Right cardiac atrium (tissue), 5 donors: ENCODE measurements around the gene TBC1D24. TPM values are rescaled to one million over a fixed set of nuclear protein-coding genes. Genes with fewer than 3 reads are reported as not detected.

Source experiments
- ATAC-seq, 2 donors: fragments of 200-7000 bp; cut with Tn5 transposase; one replicate each; pipeline versions ENCODE4 v1.8.0 to v1.9.1; 2020; ENCODE audit warnings: moderate library complexity in 2 of 2, mild to moderate bottlenecking in 1 of 2
- DNase-seq, 3 donors: peaks; one replicate each; pipeline ENCODE4 v3.0.0-alpha.2; 2020
- H3K27ac ChIP-seq: one replicate; pipeline ENCODE4 v1.5.1; 2013; ENCODE audit warnings: mild to moderate bottlenecking, low read length, control low read depth, moderate library complexity
- H3K27me3 ChIP-seq: one replicate; pipeline ENCODE4 v1.6.1; 2013; ENCODE audit not compliant: control insufficient read depth, insufficient read depth
- H3K4me1 ChIP-seq: one replicate; pipeline ENCODE4 v1.6.1; 2013; ENCODE audit warnings: low read length; ENCODE audit not compliant: control insufficient read depth, insufficient read depth
- H3K4me3 ChIP-seq: one replicate; pipeline ENCODE4 v1.5.1; 2013; ENCODE audit warnings: low read length, control low read depth
- H3K9me3 ChIP-seq: one replicate; pipeline ENCODE4 v1.6.1; 2013; ENCODE audit warnings: low read length; ENCODE audit not compliant: control insufficient read depth
- WGBS: extraction: QIAGEN DNeasy Blood & Tissue Kit; methylation state at CpG from one replicate; pipeline ENCODE4 v1.1.7; 2013; 5-methylcytosine and 5-hydroxymethylcytosine counted together
- intact Hi-C, 4 donors: fragments of 100-400 bp; cut with DNase I; formaldehyde crosslinking; loops; one replicate each; pipeline versions ENCODE4 v1.11.0 to v1.14.0; 2022 to 2023
- polyA plus RNA-seq: library from polyadenylated mRNA; stranded (reverse); fragments of 200-250 nt; gene quantifications from one replicate; pipeline ENCODE4 v1.2.3, GENCODE V29; 2013
- total RNA-seq, 4 donors: library from RNA; stranded (reverse); fragmentation: NEBNext Ultra II Directional; extraction: Animal tissue kit (Norgen Biotek cat#: 25700); gene quantifications; one replicate each; pipeline ENCODE4 v1.2.1, GENCODE V29; 2021
- donor health status: healthy with polysubstance abuse.
- donor health status: DM: no; HTN: yes; CAD: no.
- donor health status: DM: no; HTN: no; CAD: no.
- donor health status: DM: no; HTN: yes; CAD: no; lungs with severe emphysema.
- donor health status: DM: yes; HTN: yes; CAD: no.

Gene TBC1D24
- total and polyA plus RNA-seq, 5 donors: 5.7 to 15.5 (median 12.8) TPM

- DNase-seq: peak in 2 of 3 donors; percentile 41 to 73
- ATAC-seq: no peak
- no peaks in the 10 kb centered on the region for H3K27me3 ChIP-seq
- H3K27ac ChIP-seq: peak overlapping the region; percentile 92
- WGBS: under 1% methylated on average over 63 of the region's 63 CpGs
- intact Hi-C loops: loop anchor here in 1 of 4 donors (5.0 kb wide), 1 partner anchor 292 kb away; the partner anchor contains the start of gene E4F1
- no peaks in the 10 kb centered on the region for H3K9me3 ChIP-seq
- peak overlapping the region; percentile 97 for H3K4me3 ChIP-seq
- H3K4me1 ChIP-seq: peaks cover 22% of the 10 kb centered on the region
These were observed 39.6 kb downstream of the TBC1D24 start for GRCh38 chr16:2514333-2515179.

GRCh38 chr16:2515180-2515851 lies 40.4 kb downstream of the TBC1D24 start:
- Histone ChIP-seq H3K27me3 (no peaks in the 10 kb centered on the region), H3K27ac (peak overlapping the region; percentile 62), H3K9me3 (no peaks in the 10 kb centered on the region), H3K4me3 (peak overlapping the region; percentile 97), H3K4me1 (peaks cover 22% of the 10 kb centered on the region)
- WGBS: 27% methylated on average over 14 of the region's 14 CpGs
- DNase-seq (peak; percentile 22 to 61 (median 53)), ATAC-seq (no peak)
- intact Hi-C loops: loop anchor here in 1 of 4 donors (5.0 kb wide), 1 partner anchor 293 kb away; the partner anchor contains the start of gene E4F1

- ATAC-seq: no peak
- 53% methylated on average over 11 of the region's 11 CpGs for WGBS
- Histone ChIP-seq H3K9me3 (no peaks in the 10 kb centered on the region), H3K4me1 (peaks cover 22% of the 10 kb centered on the region), H3K4me3 (no peak overlapping the region), H3K27ac (peak overlapping the region; percentile 21), H3K27me3 (no peaks in the 10 kb centered on the region)
- intact Hi-C loops: loop anchor here in 1 of 4 donors (5.0 kb wide), 1 partner anchor 294 kb away; the partner anchor contains the start of gene E4F1
- peak in 2 of 3 donors; percentile 63 to 72 for DNase-seq
These were observed 41.7 kb downstream of the TBC1D24 start for GRCh38 chr16:2516391-2517240.

- no peaks in the 10 kb centered on the region for H3K9me3 ChIP-seq
- H3K4me1 ChIP-seq: peaks cover 22% of the 10 kb centered on the region
- intact Hi-C loops: loop anchor here in 1 of 4 donors (5.0 kb wide), 1 partner anchor 296 kb away; the partner anchor contains the start of gene E4F1
- H3K27ac ChIP-seq: peak overlapping the region; percentile 9
- ATAC-seq: no peak
- no peak overlapping the region for H3K4me3 ChIP-seq
- WGBS: 67% methylated on average over 12 of the region's 12 CpGs
- DNase-seq: peak in 1 of 3 donors; percentile 54
- no peaks in the 10 kb centered on the region for H3K27me3 ChIP-seq
These were observed 43.2 kb downstream of the TBC1D24 start for GRCh38 chr16:2517954-2518605.

GRCh38 chr16:2518823-2519710 lies 44.1 kb downstream of the TBC1D24 start:
- no peak overlapping the region for H3K4me3 ChIP-seq
- H3K9me3 ChIP-seq: no peaks in the 10 kb centered on the region
- H3K27ac ChIP-seq: peak overlapping the region; percentile 40
- ATAC-seq (peak; percentile 3), DNase-seq (peak; percentile 35 to 72 (median 69))
- peaks cover 22% of the 10 kb centered on the region for H3K4me1 ChIP-seq
- 81% methylated on average over 39 of the region's 39 CpGs for WGBS
- H3K27me3 ChIP-seq: no peaks in the 10 kb centered on the region
- intact Hi-C loops: loop anchor here in 1 of 4 donors (5.0 kb wide), 1 partner anchor 297 kb away; the partner anchor contains the start of gene E4F1

- DNase-seq: peak in 2 of 3 donors; percentile 38 to 80
- Histone ChIP-seq H3K9me3 (no peaks in the 10 kb centered on the region), H3K27ac (peak overlapping the region; percentile 62), H3K27me3 (no peaks in the 10 kb centered on the region), H3K4me3 (peak overlapping the region; percentile 26), H3K4me1 (peaks cover 22% of the 10 kb centered on the region)
- intact Hi-C loops: loop anchor here in 1 of 4 donors (5.0 kb wide), 1 partner anchor 297 kb away; the partner anchor contains the start of gene E4F1
- WGBS: 38% methylated on average over 22 of the region's 22 CpGs
- peak; percentile 3 to 28 for ATAC-seq
These were observed 44.8 kb downstream of the TBC1D24 start for GRCh38 chr16:2519711-2520080.

GRCh38 chr16:2520097-2520783 lies 45.3 kb downstream of the TBC1D24 start, which contains the start of gene AMDHD2:
TSS of gene AMDHD2 (plus strand) at chr16:2520371. CDS start at chr16:2520459, 88 bp downstream.
- Histone ChIP-seq H3K4me1 (peaks cover 19% of the 10 kb centered on the region), H3K27me3 (no peaks in the 10 kb centered on the region), H3K4me3 (peak within 1 kb of the TSS; percentile 73), H3K9me3 (no peaks in the 10 kb centered on the region), H3K27ac (peak within 1 kb of the TSS; percentile 75)
- peak; percentile 93 to 98 (median 97) for DNase-seq
- under 1% methylated on average over 83 of the region's 83 CpGs for WGBS
- intact Hi-C loops: no loop called here
- peak; percentile 81 to 83 for ATAC-seq

- H3K27me3 ChIP-seq: no peaks in the 10 kb centered on the region
- H3K4me1 ChIP-seq: peaks cover 12% of the 10 kb centered on the region
- ATAC-seq (no peak), DNase-seq (peak in 2 of 3 donors; percentile 75 to 76)
- no peaks in the 10 kb centered on the region for H3K9me3 ChIP-seq
- H3K27ac ChIP-seq: peak overlapping the region; percentile 7
- WGBS: 18% methylated on average over 41 of the region's 41 CpGs
- H3K4me3 ChIP-seq: peak overlapping the region; percentile 73
- intact Hi-C loops: no loop called here
These were observed 46.0 kb downstream of the TBC1D24 start for GRCh38 chr16:2520784-2521531.
